ENCODE results near the gene KIF11.
"Not testable (repeated sequence)": the region's sequence is repeated elsewhere in the genome, so short reads cannot be mapped to it uniquely, and the experiment has no call there.

The KIF11 gene

DNA sequence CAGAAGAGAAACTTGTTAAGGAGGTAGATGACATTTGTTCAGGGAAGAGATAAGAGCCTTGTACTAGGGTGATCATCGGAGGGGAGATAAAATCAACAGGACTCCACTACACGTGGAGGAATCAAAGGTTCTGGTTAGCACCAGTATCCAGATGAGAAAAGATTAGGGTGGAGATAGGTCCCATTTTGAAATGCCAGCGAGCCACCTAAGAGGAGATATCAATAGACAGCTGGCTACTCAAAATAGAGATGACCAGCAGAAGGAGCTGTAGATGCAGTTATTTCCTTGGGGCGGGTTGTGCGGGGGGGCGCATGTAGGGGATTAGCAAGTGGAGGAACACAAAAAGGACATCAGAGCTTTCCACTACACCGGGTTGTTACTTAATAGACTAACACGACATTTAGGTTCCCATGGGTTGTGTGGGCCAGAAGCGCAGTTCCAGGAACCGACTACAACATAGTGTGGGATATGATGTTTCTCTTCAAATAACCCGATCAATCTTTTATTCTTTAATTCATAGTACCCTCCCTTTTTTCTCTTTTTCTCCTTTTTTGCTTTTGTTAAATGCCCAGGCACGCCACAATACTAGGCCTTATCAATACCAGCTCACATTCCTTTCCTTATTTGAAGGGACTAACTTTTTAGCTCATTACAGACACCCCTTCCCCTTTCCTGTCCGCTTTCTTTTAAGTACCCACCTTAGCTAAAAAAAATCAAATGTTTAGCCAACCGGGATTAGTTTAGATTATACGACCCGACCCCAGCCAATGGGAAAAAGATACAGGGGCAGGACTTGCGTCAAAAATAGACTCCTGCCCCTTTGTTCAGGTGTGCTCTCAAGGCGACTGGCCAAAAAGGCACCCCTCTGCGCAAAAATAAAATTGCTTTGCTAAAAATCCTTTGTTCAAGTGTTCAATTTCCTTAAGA lies 2.0 kb upstream of the KIF11 start:
- no peak for DNase-seq (ENCODE audit: low read depth)

DNA sequence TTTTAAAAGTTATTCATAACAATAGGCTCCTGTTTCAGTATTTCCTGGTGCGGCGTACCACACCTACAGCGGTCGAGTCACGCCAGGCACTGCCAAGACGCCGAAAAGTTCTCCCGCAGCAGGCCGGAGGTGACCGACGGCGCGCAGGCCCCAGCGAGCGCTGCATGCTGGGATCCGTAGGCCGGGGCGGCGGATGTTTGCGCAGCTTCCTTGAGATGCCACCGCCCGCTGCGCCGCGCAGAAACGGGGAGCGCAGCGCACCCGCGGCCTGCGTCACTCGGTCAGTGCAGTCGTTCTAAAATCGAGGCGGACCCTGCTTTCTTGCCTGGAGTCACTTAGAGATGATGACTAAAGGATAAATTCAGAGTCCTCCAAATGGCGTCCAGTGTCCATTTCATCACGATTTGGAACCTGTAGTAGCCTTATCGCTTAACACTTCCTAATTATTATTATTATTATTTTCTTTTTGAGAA lies 1.3 kb upstream of the KIF11 start:
- peak; percentile 82 for DNase-seq (ENCODE audit: low read depth)

DNA sequence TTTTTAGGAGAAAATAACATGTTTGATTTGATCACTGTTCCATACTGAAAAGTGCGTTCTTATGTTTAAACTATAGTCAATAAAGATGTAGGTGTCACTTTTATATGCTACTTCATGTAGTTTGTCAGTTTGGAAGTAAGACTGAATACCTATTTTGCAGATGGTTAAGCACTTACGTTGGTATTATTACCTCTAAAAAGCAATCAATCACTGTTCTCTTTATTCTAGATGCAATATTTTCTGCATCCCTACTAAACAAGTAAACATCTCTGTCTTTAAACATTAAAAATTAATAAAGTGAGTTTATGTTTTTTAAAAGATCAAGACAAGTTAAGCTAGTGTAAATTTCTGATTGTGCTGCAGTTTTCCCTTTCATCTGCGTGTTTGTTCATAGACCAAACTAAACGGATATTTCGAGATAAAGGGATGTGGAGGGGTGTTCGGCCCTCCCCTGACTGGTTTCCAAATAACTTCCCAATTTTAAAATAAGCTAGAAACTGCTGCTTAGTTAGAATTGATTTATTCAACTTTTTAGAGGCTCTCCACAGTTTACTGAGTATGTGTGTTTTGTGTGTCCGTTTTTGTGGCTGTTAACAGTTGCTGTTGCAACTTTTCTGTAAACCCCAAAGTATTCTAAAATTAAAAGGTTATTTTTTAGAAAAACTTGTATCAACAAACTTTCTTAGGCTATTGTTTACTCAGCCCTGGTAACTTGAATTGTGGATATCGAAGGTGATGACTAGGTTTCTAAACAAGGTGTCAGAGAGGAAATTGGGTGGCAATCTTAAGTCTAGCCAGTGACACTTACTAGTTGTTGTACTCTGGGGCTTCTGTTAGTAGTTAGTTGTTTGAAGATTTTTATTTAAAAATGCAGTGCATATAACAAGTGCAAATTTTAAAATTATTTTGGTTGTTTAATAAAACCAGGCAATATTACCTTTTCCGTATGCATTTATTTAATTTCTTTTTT lies 974 bp downstream of the KIF11 start:
- DNase-seq (ENCODE audit: low read depth), result no peak

DNA sequence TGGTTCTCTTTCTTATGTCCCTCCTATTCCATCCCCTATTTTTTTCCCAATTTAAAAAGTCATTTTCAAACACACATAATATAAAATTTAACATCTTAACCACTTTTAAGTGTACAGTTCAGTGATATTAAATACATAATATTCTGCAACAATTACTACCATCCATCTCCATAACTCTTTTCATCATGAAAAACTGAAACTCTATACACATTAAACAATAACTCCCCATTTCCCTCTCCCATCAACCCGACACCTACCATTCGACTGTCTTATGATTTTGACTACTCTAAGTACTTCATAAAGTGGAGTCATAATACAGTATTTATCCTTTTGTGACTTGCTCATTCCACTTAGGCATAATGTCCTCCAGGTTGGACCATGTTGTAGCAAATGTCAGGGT lies 2.6 kb downstream of the KIF11 start:
- no peak for DNase-seq (ENCODE audit: low read depth)

DNA sequence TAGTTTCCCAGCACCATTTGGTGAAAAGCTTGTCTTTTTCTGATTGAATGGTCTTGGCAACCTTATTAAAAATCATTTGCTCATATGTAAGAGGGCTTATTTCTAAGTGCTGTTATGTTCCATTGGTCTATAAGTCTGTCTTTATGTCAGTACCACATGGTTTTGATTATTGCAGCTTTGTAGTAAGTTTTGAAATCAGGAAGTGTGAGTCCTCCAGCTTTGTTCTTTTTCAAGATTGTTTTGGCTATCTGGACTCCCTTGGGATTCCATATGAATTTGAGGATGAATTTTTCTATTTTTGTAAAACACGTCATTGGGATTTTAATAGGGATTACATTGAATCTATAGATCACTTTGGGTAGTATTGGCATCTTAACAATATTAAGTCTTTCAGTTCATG lies 5.4 kb downstream of the KIF11 start:
- DNase-seq (ENCODE audit: low read depth), result no peak

DNA sequence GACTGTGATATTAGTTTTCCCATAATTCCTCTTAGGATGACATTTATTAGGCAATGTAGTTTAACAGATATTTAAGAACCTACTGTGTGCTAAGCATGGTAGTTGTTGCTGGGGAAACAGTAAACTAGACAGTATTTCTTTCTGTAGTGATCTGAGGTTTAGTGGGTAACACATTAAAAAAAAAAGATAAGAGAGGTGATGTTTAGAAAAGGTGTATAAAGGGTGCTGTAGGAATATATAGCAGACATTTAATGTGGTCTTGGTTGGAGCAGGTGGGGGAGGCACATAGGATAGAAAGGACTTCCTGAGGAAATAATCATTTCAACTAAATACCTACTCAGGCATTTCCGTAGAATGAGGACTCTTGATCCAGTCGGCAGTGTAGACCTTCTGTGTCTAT lies 11.9 kb downstream of the KIF11 start:
- DNase-seq (ENCODE audit: low read depth), result no peak

DNA sequence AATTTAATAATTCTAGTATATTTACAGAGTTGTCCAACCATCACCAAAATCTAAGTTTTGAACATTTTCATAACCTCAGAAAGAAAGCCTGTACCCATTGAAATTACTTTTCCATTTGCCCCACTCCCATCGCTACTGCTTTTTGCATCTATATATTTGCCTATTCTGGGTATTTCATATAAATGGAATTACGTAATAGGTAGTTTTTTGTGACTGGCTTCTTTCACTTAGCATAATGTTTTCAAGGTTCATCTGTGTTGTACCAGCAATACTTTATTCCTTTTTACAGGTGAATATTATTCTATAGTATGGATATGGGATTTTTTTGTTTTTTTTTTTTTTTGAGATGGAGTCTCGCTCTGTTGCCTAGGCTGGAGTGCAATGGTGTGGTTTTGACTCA lies 22.6 kb downstream of the KIF11 start:
- DNase-seq (ENCODE audit: low read depth), result no peak

DNA sequence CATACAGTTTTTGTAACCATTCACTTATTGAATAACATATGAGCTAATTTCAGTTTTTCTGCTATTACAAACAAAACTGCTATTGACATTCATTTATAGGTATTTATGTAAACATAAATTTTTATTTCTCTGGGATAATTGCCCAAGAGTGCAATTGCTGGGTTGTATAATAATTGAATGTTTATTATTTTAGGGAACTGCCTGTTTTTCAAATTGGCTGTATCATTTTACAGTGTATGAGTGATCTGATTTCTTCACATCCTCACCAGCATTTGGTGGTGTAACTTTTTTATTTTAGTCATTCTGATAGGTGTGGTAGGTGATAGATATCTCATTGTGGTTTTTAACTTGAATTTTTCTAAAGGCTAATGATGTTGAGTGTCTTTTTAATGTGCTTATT lies 26.4 kb downstream of the KIF11 start:
- no peak for DNase-seq (ENCODE audit: low read depth)

DNA sequence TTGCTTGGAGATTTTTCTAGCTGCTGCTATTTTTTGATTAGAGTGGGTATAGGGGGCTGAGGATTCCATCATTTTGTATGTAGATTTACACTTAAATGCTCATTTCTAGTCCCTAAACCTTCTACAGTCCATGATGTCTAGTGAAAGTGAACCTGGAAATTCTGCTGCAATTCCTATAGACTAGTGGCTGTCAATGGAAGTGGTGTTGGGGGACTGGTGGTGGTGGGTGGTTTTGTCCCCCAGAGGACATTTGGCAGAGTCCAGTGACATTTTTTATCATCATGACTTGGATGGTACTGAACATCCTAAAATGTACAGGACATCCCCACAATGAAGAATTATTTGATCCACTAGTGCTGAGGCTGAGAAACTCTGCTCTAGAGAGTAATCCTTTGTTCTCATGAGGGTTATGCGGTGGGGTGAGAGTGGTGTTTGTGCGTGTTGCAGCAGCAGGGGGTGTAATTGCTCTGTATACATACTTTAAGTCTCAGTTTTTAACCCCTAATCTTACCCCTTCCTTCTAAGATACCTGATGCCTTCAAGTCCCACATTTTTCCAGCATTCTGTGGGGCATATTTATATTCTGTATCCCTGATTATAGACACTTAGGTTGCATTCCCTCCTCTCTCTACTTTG lies 35.0 kb downstream of the KIF11 start:
- DNase-seq (ENCODE audit: low read depth), result no peak

DNA sequence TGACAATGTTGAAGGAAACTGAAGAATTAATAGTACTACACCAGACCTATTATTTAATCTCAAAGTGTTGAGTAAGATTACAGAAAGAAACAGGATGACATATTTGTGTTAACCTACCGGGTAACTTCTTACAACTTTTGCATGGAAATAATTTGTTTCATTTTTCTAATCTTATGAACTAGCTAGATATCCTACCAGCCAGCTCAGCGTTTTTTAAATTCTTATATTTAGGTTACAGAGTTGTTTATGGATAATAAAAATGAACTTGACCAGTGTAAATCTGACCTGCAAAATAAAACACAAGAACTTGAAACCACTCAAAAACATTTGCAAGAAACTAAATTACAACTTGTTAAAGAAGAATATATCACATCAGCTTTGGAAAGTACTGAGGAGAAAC lies 37.0 kb downstream of the KIF11 start:
- DNase-seq (ENCODE audit: low read depth), result no peak

DNA sequence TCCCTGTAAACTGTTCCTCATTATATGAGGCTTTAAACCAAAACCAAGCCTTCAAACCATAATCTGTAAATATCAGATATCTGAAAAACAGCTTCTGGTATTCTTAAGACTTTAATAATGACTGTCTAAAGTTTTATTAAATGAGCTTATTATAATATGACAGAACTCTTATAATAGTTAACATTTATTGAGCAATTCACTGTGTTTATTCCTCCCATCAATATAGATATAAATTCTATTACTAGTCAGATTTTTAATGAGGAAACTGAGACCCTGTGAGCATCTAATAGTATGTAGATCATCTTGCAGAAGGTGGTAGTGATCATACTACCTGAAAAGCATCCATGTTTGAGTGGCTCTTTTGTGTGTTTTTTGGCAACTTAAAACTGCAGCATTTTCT lies 45.1 kb downstream of the KIF11 start:
- DNase-seq (ENCODE audit: low read depth), result no peak

DNA sequence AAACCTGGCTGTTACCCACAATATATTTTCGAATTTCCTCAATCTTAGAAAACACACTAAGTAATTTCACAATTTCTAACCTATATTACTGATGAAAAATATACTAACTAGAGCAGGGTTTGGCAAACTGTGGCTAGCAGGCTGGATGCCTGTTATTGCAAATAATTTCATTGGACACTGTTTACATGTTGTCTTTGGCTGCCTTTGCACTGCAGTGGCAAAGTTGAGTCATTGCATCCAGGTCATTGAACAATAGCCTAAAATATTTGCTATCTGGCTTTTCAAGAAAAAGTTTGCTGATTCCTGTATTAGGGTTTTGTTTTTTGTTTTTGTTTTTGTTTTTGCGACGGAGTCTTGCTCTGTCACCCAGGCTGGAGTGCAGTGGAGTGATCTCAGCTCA lies 47.2 kb downstream of the KIF11 start:
- DNase-seq (ENCODE audit: low read depth), result no peak

DNA sequence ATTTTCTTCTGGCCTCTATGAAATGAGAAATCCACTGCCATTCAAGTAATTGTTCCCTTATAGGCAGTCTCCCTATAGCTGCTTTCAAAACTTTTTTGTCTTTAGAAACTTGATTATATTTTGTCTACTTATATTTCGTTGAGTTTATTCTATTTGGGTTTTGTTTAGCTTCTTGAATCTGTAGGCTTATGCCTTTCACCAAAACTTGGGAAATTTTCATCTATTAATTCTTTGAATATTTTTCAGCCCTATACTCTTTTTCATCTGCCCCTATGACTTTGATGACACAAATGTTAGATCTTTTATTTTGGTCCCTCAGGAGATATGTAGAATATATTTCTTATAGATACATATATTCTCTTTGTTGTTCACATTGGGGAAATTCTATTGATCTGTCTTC lies 48.6 kb downstream of the KIF11 start:
- no peak for DNase-seq (ENCODE audit: low read depth)

DNA sequence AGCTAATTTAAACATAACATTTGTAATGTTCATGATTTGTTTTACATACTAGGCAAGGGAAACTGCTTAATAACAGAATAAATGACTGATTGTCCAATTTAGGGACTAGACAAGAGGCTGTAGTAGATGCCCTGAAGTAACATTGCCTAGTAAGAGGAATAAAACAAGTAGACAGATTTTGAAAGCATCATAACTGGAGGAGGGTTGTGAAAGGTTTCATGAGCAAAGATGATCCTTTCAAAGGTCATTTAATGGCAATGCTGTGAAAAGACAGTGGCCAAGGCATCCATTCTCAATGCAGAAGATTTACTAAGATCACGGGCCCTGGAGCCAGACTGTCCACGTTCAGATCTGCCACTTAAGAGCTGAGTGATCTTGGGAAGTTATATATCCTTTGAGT lies 52.0 kb downstream of the KIF11 start:
- DNase-seq (ENCODE audit: low read depth), result no peak

DNA sequence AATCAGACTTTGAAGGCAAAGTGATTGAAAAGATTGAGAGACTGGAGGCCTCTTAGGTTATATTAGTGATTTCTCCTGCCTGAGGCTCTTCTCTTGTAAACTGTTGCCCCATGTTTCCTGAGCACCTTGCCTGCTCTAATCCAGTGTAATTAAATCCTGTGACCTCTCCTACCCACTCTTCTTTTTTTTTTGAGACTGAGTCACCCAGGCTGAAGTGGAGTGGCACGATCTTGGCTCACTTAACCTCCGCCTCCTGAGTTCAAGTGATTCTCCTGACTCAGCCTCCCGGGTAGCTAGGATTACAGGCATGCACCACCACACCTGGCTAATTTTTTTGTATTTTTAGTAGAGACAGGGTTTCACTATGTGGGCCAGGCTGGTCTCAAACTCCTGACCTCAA lies 57.9 kb downstream of the KIF11 start:
- not testable (repeated sequence) for DNase-seq (ENCODE audit: low read depth)

DNA sequence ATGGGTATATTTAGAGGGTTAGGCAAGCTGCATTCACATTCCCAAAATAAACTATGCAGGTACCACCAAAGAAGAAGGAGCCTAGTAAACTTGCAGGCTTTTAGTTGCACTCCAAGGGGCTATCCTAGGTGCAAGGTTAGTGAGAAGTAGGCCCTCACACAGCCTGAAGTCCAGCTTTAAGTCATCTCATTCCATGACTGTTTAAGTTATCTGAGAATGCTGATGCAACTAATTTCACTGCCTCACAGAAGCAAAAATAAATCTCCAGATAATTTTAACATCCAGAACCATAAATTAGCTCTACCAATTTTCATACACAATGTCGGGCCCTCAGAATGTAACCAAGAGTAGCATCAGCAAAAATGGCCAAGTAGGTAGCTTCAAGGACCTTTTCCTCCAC lies 62.5 kb downstream of the KIF11 start:
- DNase-seq (ENCODE audit: low read depth), result no peak

DNA sequence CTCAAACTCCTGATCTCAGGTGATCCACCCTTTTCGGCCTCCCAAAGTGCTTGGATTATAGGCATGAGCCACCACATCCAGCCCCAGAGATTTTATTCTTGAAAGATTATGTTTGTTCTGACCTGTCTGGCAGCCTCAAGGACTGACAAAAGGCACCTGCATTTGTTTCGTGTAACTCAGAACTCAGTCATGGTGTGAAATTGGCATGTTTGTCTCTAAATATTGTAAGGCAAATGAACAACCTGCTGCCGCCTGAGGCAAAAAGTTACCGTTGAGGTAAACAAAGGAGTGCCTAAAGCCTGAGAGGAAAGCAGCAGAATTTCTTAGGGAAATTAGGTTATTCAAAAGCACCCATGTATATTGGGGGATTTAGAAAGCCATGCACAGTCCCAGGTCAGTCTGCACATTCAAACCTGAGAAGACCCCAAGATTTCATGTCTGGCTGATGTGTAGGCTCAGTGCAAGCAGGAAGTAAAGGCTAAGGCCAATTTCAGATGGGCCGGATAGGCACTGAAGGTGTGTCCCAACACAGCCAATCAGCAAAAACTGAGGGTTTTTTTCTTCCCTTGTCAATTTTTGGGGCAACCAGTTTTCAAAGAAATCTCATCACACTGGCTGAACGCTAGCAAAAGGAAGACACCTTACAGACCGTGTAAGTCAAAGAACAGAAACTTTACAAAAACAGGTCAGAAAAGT lies 63.5 kb downstream of the KIF11 start:
- no peak for DNase-seq (ENCODE audit: low read depth)

DNA sequence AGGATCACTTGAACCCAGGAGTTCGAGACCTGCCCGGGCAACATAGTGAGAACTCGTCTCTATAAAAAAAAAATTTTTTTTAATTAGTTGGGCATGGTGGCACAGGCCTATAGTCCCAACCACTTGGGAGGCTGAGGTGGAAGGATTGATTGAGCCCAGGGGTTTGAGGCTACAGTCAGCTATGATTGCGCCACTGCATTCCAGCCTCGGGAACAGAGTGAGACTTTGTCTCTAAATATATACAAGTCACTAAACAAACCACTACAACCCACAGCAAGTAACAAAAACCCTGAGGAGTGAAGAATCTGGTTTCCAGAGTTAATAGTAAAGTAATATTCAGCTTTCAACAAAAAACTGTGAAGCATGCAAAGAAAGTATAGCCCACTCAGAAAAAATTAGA lies 64.1 kb downstream of the KIF11 start:
- no peak for DNase-seq (ENCODE audit: low read depth)

DNA sequence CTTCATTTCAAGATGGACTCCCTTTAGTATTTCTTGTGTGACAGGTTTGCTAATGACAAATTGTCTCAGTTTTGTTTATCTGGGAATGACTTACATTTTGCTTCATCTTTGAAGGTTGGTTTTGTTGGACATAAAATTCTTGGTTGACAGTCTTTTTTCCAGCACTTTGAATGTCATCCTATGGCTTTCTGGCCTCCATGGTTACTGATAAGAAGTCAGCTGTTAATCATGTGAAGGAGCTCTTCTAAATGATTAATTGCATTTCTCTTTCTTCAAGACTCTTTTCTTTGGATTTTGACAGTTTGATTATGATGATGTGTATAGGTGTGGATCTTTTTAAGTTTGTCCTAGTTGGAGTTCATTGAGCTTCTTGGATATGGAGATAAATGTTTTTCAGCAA lies 69.9 kb downstream of the KIF11 start:
- DNase-seq (ENCODE audit: low read depth), result no peak

DNA sequence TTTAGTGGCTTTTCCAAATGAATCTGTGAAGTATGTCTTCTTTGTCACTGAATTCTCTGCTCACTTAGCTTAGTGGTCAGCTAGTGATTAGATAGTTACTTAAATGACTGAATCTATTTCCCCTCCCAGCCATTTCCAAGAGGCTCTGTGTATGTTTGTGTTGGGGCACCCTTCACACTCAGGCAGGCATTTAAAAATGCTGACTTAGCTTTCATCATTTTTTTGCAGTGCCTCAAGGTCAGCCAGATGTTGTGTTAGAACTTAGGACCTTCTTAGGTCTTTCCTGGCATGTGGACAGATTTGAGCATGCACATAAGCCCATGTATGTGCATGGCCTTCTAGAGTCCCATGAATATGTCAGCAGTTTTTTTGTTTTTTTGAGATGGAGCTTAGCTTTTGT lies 71.4 kb downstream of the KIF11 start:
- no peak for DNase-seq (ENCODE audit: low read depth)

DNA sequence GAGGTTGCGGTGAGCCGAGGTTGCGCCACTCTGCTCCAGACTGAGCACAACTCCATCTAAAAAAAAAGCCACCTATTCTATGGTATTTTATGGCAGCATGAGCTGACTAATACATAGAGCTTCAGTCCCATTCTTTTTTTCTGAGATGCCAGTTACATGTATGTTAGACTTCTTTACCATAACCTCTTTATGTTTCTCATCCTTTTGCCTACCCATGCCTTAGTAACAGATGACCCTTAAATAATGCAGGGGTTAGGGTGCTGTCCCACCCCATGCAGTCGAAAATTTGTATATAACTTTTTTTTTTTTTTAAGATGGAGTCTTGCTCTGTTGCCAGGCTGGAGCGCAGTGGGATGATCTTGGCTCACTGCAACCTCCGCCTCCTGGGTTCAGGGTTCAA lies 74.1 kb downstream of the KIF11 start:
- no peak for DNase-seq (ENCODE audit: low read depth)

DNA sequence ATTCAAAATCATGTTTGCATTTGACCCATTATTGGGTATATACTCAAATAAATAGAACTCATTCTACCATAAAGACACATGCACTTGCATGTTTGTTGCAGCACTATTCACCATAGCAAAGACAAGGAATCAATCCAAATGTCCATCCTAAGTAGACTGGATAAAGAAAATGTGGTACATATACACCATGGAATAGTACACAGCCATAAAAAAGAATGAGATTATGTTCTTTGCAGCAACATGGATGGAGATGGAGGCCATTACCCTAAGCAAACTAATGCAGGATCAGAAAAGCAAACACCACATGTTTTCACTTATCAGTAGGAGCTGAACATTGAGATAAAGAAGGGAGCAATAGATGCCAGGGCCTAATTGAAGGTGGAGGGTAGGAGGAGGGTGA lies 84.8 kb downstream of the KIF11 start:
- DNase-seq (ENCODE audit: low read depth), result no peak
